ENCODE results near the gene DLX4. TPM values are rescaled to one million over a fixed set of nuclear protein-coding genes. Genes with fewer than 3 reads are reported as not detected.

Gene DLX4
- total RNA-seq, 1 experiment from 2014 or later, result 0.44 TPM

GRCh38 chr17:50022463-50023130, 53.6 kb downstream of the DLX4 start:
- intact Hi-C loops (cut with micrococcal nuclease), result no loop called here
- no peak for TF ChIP-seq EZH2 (IDR thresholded peaks at IDR 0.05; ENCODE audit: low read length, unreplicated experiment)
- TF ChIP-seq EZH2phosphoT487 (IDR thresholded peaks at IDR 0.05; ENCODE audit: borderline replicate concordance, low read length), result no peak
- no peak for TF ChIP-seq CTCF (conservative IDR thresholded peaks at IDR 0.05; ENCODE audit: low read depth, low read length)
- ChIA-PET CTCF (no interaction called here), POLR2A (ENCODE audit: unreplicated experiment) (no interaction called here)
- Histone ChIP-seq H3K4me1 (ENCODE audit: insufficient read depth, low read length) (peaks cover 14% of the 10 kb centered on the region), H2AFZ (ENCODE audit: low read length) (no peak overlapping the region), H3K27ac (ENCODE audit: low read length) (no peak overlapping the region), H3K9me2 (replicated peaks; ENCODE audit: low read length) (no peaks in the 10 kb centered on the region), H3K9ac (ENCODE audit: low read length) (no peak overlapping the region), H3K9me3 (ENCODE audit: low read length) (peaks cover 8% of the 10 kb centered on the region), H3K4me3 (ENCODE audit: low read length) (no peak overlapping the region), H3K36me3 (ENCODE audit: low read depth, low read length) (no peaks in the 10 kb centered on the region), H3K27me3 (ENCODE audit: low read length) (no peaks in the 10 kb centered on the region), H3K79me2 (ENCODE audit: low read length) (no peaks in the 10 kb centered on the region), H3F3A (ENCODE audit: low read length, unreplicated experiment) (peaks cover 16% of the 10 kb centered on the region), H3K4me2 (ENCODE audit: low read length) (no peak overlapping the region), H4K20me1 (ENCODE audit: low read length) (no peaks in the 10 kb centered on the region)
- no peak for ATAC-seq
- no peak for DNase-seq
- BruUV-seq (replicated peaks), result no TSS peak

DNA sequence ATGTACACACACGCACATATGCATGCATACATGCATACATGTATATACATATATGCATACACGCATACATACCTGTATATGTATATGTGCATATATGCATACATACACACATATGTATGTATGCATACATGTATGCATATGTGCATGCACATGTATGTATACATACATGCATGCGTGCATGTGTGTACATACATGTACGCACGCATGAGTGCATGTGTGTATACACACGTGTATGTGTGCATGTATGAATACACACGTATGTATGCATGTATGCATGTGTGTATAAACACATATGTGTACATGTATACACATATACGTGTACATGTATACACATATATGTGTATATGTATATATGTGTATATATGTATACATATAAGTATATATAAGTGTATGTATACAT, 54.5 kb downstream of the DLX4 start:
- no peaks in the 10 kb centered on the region for H3K79me2 ChIP-seq (ENCODE audit: low read length)
- intact Hi-C loops (cut with micrococcal nuclease), result no loop called here
- no peak for DNase-seq
- peaks cover 22% of the 10 kb centered on the region for H3K4me1 ChIP-seq (ENCODE audit: insufficient read depth, low read length)
- no peak for ATAC-seq
- H4K20me1 ChIP-seq (ENCODE audit: low read length), result no peaks in the 10 kb centered on the region
- CTCF ChIA-PET, result no interaction called here
- H3K27ac ChIP-seq (ENCODE audit: low read length), result no peak overlapping the region
- no peak overlapping the region for H3K9ac ChIP-seq (ENCODE audit: low read length)
- H3K4me3 ChIP-seq (ENCODE audit: low read length), result no peak overlapping the region
- H3K9me3 ChIP-seq (ENCODE audit: low read length), result peaks cover 8% of the 10 kb centered on the region
- no peaks in the 10 kb centered on the region for H3K36me3 ChIP-seq (ENCODE audit: low read depth, low read length)
- no peaks in the 10 kb centered on the region for H3K9me2 ChIP-seq (replicated peaks; ENCODE audit: low read length)
- TF ChIP-seq EZH2phosphoT487 (IDR thresholded peaks at IDR 0.05; ENCODE audit: borderline replicate concordance, low read length) (no peak), EZH2 (IDR thresholded peaks at IDR 0.05; ENCODE audit: low read length, unreplicated experiment) (no peak), CTCF (conservative IDR thresholded peaks at IDR 0.05; ENCODE audit: low read depth, low read length) (no peak)
- H3F3A ChIP-seq (ENCODE audit: low read length, unreplicated experiment), result peaks cover 16% of the 10 kb centered on the region
- BruUV-seq (replicated peaks), result no TSS peak
- H3K4me2 ChIP-seq (ENCODE audit: low read length), result no peak overlapping the region
- no peaks in the 10 kb centered on the region for H3K27me3 ChIP-seq (ENCODE audit: low read length)
- POLR2A ChIA-PET (ENCODE audit: unreplicated experiment), result no interaction called here
- no peak overlapping the region for H2AFZ ChIP-seq (ENCODE audit: low read length)

Other genes starting within 250 kb of the DLX4 start
- 9.7 and 16.3 TPM in 2 replicates for gene FAM117A, start 205.1 kb upstream of the DLX4 start, total RNA-seq (2014; rRNA removed)
- gene KAT7, start 180.5 kb upstream of the DLX4 start, total RNA-seq (2014; rRNA removed), result 39.1 and 45.8 TPM in 2 replicates
- not detected in 2 replicates for gene TAC4, start 121.1 kb upstream of the DLX4 start, total RNA-seq (2014; rRNA removed)
- 0.18 and 0.23 TPM in 2 replicates for gene DLX3, start 26.0 kb downstream of the DLX4 start, total RNA-seq (2014; rRNA removed)
- 598 and 763 TPM in 2 replicates for gene ITGA3, start 86.9 kb downstream of the DLX4 start, total RNA-seq (2014; rRNA removed)
- 31.9 and 37.6 TPM in 2 replicates for gene PDK2, start 126.2 kb downstream of the DLX4 start, total RNA-seq (2014; rRNA removed)
- gene SAMD14, start 161.0 kb downstream of the DLX4 start, total RNA-seq (2014; rRNA removed), result 0.11 and 0.17 TPM in 2 replicates
- 67.7 and 95.0 TPM in 2 replicates for gene PPP1R9B, start 181.5 kb downstream of the DLX4 start, total RNA-seq (2014; rRNA removed)
- not detected in 2 replicates for gene SGCA, start 196.8 kb downstream of the DLX4 start, total RNA-seq (2014; rRNA removed)
- gene COL1A1, start 232.4 kb downstream of the DLX4 start, total RNA-seq (2014; rRNA removed), result 30.6 and 56.2 TPM in 2 replicates